Mesothelial cell of epicardium (in vitro differentiated cells): ENCODE data around the gene LGR4. TPM values are rescaled to one million over a fixed set of nuclear protein-coding genes. Genes with fewer than 3 reads are reported as not detected.

Source experiments
- DNase-seq, 2 experiments: peaks; one replicate each; pipeline ENCODE4 v3.0.0; 2021; ENCODE audit warnings: low spot score in 2 of 2; ENCODE audit not compliant: unreplicated experiment in 2 of 2
- H3K27ac Mint-ChIP-seq: 2 replicates; pipeline ENCODE4 v1.8.0; 2021; ENCODE audit warnings: mixed read lengths
- H3K27me3 Mint-ChIP-seq: 2 replicates; pipeline ENCODE4 v1.8.0; 2021; ENCODE audit warnings: low read depth, mixed read lengths
- H3K36me3 Mint-ChIP-seq: 2 replicates; pipeline ENCODE4 v1.8.0; 2021; ENCODE audit warnings: mixed read lengths
- H3K4me1 Mint-ChIP-seq: 2 replicates; pipeline ENCODE4 v1.8.0; 2021; ENCODE audit warnings: mixed read lengths
- H3K4me3 Mint-ChIP-seq: 2 replicates; pipeline ENCODE4 v1.8.0; 2021; ENCODE audit warnings: mild to moderate bottlenecking, moderate library complexity, mixed read lengths
- H3K9me3 Mint-ChIP-seq: 2 replicates; pipeline ENCODE4 v1.8.0; 2021; ENCODE audit warnings: mixed read lengths
- total RNA-seq: library from RNA; stranded (reverse); gene quantifications from 3 replicates; pipeline ENCODE4 v1.2.1, GENCODE V29; 2021
- TF ChIP-seq, protein P1 (sequence below): fragments of 200-600 bp; sonication (generic); IDR thresholded peaks from one replicate; pipeline ENCODE4 v1.5.0; 2021; ENCODE audit warnings: antibody characterized with exemption; ENCODE audit not compliant: unreplicated experiment

Gene LGR4
- total RNA-seq, 1 donor from 2014 or later, result 28.2 TPM

DNA sequence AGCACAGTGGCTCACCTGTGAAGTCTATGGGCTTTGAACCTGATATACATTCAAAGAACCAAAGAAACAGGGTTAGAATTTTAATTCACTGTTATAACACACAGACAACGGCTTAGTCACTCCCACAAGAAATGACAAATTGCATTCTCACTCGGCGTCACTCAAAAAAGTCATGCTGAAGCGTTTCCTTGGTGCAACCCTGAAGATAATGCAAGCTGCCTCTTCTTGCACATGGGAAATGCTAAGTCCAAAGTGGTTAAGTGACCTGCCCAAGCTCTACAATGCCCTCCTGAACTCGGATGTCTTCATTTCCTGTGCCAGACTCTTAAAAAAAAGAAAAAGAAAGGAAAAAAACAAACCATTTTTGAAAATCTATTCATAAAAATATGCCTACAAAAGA lies 10.0 kb downstream of the LGR4 start:
- no peak overlapping the region for H3K27ac Mint-ChIP-seq
- TF ChIP-seq, protein P1, sequence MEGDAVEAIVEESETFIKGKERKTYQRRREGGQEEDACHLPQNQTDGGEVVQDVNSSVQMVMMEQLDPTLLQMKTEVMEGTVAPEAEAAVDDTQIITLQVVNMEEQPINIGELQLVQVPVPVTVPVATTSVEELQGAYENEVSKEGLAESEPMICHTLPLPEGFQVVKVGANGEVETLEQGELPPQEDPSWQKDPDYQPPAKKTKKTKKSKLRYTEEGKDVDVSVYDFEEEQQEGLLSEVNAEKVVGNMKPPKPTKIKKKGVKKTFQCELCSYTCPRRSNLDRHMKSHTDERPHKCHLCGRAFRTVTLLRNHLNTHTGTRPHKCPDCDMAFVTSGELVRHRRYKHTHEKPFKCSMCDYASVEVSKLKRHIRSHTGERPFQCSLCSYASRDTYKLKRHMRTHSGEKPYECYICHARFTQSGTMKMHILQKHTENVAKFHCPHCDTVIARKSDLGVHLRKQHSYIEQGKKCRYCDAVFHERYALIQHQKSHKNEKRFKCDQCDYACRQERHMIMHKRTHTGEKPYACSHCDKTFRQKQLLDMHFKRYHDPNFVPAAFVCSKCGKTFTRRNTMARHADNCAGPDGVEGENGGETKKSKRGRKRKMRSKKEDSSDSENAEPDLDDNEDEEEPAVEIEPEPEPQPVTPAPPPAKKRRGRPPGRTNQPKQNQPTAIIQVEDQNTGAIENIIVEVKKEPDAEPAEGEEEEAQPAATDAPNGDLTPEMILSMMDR, result no peak
- H3K9me3 Mint-ChIP-seq, result no peaks in the 10 kb centered on the region
- H3K4me1 Mint-ChIP-seq, result peaks cover 50% of the 10 kb centered on the region
- no peaks in the 10 kb centered on the region for H3K27me3 Mint-ChIP-seq
- no peaks in the 10 kb centered on the region for H3K36me3 Mint-ChIP-seq
- DNase-seq, result no peak
- H3K4me3 Mint-ChIP-seq, result no peak overlapping the region

DNA sequence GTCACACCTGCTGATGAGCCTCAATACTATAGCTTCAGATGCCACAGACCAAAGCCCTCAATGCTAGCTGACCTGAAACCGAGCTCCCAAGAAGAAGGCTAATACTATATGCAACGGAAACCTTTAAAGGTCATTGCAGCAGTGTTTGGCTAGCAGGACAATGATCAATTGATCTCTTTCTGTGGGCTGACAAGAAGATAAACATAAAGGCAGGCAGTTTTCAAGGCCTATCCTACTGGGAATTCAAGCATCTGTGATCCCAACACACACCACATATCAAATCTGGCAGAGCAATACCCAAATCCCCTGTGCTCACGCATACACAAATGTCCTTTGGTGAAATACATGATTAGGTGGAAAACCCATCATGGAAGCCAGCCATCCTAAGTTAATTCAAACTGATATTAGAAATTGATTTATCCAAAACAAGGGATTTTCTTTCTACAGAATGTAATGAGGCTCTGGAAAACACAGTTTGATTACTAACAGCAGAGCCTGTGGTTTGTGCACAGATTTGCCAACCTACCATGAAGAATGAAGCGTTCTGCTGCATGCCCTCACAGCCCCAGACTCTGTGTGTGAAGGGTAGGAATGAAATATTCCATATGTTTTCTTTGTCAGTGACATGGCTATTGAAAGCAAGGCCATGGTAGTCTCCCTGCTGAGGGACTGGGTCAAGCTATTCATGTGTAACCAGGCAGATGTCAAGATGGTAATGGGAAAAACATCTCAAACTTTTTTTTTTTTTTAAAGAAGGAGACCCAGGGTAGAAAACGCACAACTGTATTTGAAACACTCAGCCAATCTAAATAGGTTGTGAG lies 12.2 kb downstream of the LGR4 start:
- TF ChIP-seq, protein P1, result no peak
- H3K9me3 Mint-ChIP-seq, result no peaks in the 10 kb centered on the region
- peaks cover 56% of the 10 kb centered on the region for H3K4me1 Mint-ChIP-seq
- no peak for DNase-seq
- no peaks in the 10 kb centered on the region for H3K36me3 Mint-ChIP-seq
- no peak overlapping the region for H3K4me3 Mint-ChIP-seq
- H3K27ac Mint-ChIP-seq, result no peak overlapping the region
- no peaks in the 10 kb centered on the region for H3K27me3 Mint-ChIP-seq

DNA sequence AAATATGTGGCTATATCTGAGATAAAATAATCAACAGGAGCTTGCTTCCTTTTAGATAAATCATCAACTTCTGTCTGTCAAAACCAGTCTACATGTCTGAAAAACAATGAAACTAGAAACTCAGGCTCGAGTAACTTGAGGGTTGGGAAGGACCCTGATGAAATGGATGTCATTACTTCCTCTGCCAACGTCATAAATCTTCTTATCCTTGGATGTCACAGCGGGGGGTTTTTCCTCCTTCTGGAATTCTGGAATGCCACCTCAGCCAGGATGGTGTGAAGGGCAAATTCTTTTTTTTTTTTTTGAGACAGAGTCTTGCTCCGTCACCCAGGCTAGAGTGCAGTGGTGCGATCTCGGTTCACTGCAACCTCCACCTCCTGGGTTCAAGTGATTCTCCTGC lies 13.4 kb downstream of the LGR4 start:
- TF ChIP-seq, protein P1, result no peak
- Mint-ChIP-seq H3K36me3 (no peaks in the 10 kb centered on the region), H3K4me3 (no peak overlapping the region), H3K27ac (no peak overlapping the region), H3K27me3 (no peaks in the 10 kb centered on the region), H3K9me3 (no peaks in the 10 kb centered on the region), H3K4me1 (peaks cover 45% of the 10 kb centered on the region)
- no peak for DNase-seq

DNA sequence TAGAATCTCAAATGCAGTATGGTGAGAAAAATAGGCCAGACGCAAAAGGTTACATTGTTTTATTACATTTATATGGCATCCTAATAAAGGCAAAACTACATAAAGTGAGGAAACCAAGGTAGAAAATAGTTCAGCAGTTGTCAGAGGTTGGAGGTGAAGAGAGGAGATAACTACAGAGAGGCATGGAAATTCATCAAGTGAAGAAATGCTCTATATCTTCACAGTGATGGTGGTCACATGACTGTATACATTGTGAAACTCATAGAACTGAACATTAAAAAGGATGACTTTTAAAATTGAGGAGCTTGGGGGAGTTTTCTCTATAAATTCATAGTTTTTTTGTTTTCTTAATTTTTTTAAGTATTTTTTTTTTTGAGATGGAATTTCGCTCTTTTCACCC lies 14.4 kb downstream of the LGR4 start:
- TF ChIP-seq, protein P1, result no peak
- H3K4me3 Mint-ChIP-seq, result no peak overlapping the region
- H3K27me3 Mint-ChIP-seq, result no peaks in the 10 kb centered on the region
- peaks cover 39% of the 10 kb centered on the region for H3K4me1 Mint-ChIP-seq
- no peaks in the 10 kb centered on the region for H3K36me3 Mint-ChIP-seq
- no peaks in the 10 kb centered on the region for H3K9me3 Mint-ChIP-seq
- DNase-seq, result no peak
- H3K27ac Mint-ChIP-seq, result no peak overlapping the region

DNA sequence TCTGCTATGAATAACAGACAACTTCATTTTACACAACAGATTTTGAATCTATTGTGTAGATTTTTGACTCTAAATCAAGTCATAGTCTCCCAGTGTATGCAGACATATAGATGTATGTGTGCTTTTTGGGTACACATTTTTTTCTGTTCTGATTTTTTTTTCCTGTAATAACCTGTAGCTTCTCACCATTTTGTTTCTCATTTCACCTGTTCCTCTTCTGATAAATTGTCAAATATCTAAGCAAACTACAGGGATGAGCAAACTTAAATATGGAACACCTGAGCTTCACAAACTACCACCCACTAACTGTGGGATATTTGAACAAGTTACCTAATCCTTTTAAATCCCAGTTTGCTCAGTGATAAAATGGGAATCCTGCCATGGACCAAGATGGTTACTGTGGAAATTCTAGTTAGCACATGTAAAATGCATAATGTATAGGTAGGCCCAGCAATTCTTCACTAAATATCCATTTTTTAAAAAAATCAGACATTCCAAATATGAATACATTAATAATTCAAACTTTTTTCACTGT lies 15.7 kb downstream of the LGR4 start:
- H3K4me3 Mint-ChIP-seq, result no peak overlapping the region
- TF ChIP-seq, protein P1, result no peak
- DNase-seq, result no peak
- no peaks in the 10 kb centered on the region for H3K36me3 Mint-ChIP-seq
- H3K9me3 Mint-ChIP-seq, result no peaks in the 10 kb centered on the region
- H3K27ac Mint-ChIP-seq, result no peak overlapping the region
- H3K27me3 Mint-ChIP-seq, result no peaks in the 10 kb centered on the region
- peaks cover 34% of the 10 kb centered on the region for H3K4me1 Mint-ChIP-seq
